Measurements from ENCODE around the gene SUGCT.

DNA sequence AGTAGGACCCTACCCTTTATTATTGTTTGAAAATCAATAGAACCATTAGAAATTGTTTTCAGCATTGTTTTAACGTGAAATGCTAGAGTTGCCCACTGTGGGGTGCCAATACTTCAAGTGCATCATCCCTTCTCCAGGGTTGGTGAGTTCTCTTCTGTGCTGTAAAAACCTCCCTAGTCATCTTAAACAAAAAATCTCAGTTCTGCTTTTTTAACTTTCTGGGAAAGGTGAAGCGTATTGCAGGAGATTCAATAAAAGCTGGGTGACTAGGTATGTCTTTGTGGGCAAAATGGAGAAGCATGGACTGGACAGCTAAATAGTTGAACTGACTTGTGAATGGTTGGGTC lies 699.1 kb downstream of the SUGCT start:
- TF ChIP-seq, protein P1, sequence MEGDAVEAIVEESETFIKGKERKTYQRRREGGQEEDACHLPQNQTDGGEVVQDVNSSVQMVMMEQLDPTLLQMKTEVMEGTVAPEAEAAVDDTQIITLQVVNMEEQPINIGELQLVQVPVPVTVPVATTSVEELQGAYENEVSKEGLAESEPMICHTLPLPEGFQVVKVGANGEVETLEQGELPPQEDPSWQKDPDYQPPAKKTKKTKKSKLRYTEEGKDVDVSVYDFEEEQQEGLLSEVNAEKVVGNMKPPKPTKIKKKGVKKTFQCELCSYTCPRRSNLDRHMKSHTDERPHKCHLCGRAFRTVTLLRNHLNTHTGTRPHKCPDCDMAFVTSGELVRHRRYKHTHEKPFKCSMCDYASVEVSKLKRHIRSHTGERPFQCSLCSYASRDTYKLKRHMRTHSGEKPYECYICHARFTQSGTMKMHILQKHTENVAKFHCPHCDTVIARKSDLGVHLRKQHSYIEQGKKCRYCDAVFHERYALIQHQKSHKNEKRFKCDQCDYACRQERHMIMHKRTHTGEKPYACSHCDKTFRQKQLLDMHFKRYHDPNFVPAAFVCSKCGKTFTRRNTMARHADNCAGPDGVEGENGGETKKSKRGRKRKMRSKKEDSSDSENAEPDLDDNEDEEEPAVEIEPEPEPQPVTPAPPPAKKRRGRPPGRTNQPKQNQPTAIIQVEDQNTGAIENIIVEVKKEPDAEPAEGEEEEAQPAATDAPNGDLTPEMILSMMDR (IDR thresholded peaks at IDR 0.05) = no peak
- TF ChIP-seq POLR2A (IDR thresholded peaks at IDR 0.05) = no peak
